ENCODE results near the gene TNS1. TPM values are rescaled to one million over a fixed set of nuclear protein-coding genes. Genes with fewer than 3 reads are reported as not detected.
A peak's percentile ranks its signal among the peaks of the same experiment; 100 is the strongest.

The TNS1 gene
- polyA plus RNA-seq, 3 donors = 0.26 to 1.6 (median 1.5) TPM

- Histone ChIP-seq H3K36me3 (replicated peaks in 1 of 2; ENCODE audit: control insufficient read depth in 1 of 2, insufficient read depth in 2 of 2, low read length in 2 of 2) (no peaks in the 10 kb centered on the region), H3K9ac (ENCODE audit: insufficient read depth, low read length, poor library complexity, severe bottlenecking) (no peak overlapping the region), H3K9me3 (replicated peaks in 1 of 2; ENCODE audit: control insufficient read depth in 1 of 2, insufficient read depth in 1 of 2, low read length in 2 of 2) (no peaks in the 10 kb centered on the region), H3K4me2 (replicated peaks; ENCODE audit: extremely low read depth, low read length, poor library complexity, severe bottlenecking) (no peak overlapping the region), H3K79me2 (ENCODE audit: insufficient read depth, low read length) (no peaks in the 10 kb centered on the region), H3K27me3 (ENCODE audit: control insufficient read depth in 2 of 2, insufficient read depth in 2 of 2, low read length in 2 of 2) (no peaks in the 10 kb centered on the region), H3K4me3 (replicated peaks in 1 of 3; ENCODE audit: low read depth in 2 of 3, low read length in 3 of 3) (no peak overlapping the region), H3K27ac (ENCODE audit: low read depth in 1 of 2, low read length in 2 of 2) (no peak overlapping the region), H2AFZ (ENCODE audit: insufficient read depth, low read depth, low read length, poor library complexity, severe bottlenecking) (no peak overlapping the region), H3K4me1 (ENCODE audit: control insufficient read depth in 1 of 2, insufficient read depth in 2 of 2, low read length in 2 of 2) (peaks cover 4 to 7% of the 10 kb centered on the region in 2 donors), H4K20me1 (ENCODE audit: insufficient read depth, low read length) (no peaks in the 10 kb centered on the region)
- Mint-ChIP-seq H3K4me1 (peaks cover 8% of the 10 kb centered on the region), H3K27ac (peak overlapping the region in 1 of 7 donors; percentile 10), H3K4me3 (no peak overlapping the region), H3K36me3 (peaks cover 1 to 3% of the 10 kb centered on the region in 2 donors), H3K9me3 (no peaks in the 10 kb centered on the region), H3K27me3 (ENCODE audit: low read depth in 3 of 3) (peaks cover 1 to 5% (median 1%) of the 10 kb centered on the region in 3 donors)
- DNase-seq = no peak
- 96% methylated on average over 7 of the region's 11 CpGs for WGBS (ENCODE audit: insufficient coverage)
- intact Hi-C loops (cut with micrococcal nuclease) = no loop called here
- no peak for TF ChIP-seq CTCF (IDR thresholded peaks at IDR 0.05)
Measured at GRCh38 chr2:217951521-217952247, 51.1 kb downstream of the TNS1 start.

GRCh38 chr2:217951091-217951490 lies 51.7 kb downstream of the TNS1 start:
- no peaks in the 10 kb centered on the region for H3K79me2 ChIP-seq (ENCODE audit: insufficient read depth, low read length)
- H3K27me3 ChIP-seq (ENCODE audit: control insufficient read depth in 2 of 2, insufficient read depth in 2 of 2, low read length in 2 of 2) = no peaks in the 10 kb centered on the region
- no peak overlapping the region for H3K27ac Mint-ChIP-seq
- no peak overlapping the region for H3K4me3 ChIP-seq (replicated peaks in 1 of 3; ENCODE audit: low read depth in 2 of 3, low read length in 3 of 3)
- H3K4me3 Mint-ChIP-seq = no peak overlapping the region
- DNase-seq = no peak
- H4K20me1 ChIP-seq (ENCODE audit: insufficient read depth, low read length) = no peaks in the 10 kb centered on the region
- H3K9ac ChIP-seq (ENCODE audit: insufficient read depth, low read length, poor library complexity, severe bottlenecking) = no peak overlapping the region
- no peaks in the 10 kb centered on the region for H3K36me3 ChIP-seq (replicated peaks in 1 of 2; ENCODE audit: control insufficient read depth in 1 of 2, insufficient read depth in 2 of 2, low read length in 2 of 2)
- H2AFZ ChIP-seq (ENCODE audit: insufficient read depth, low read depth, low read length, poor library complexity, severe bottlenecking) = no peak overlapping the region
- WGBS (ENCODE audit: insufficient coverage) = 97% methylated on average over 3 of the region's 4 CpGs
- peaks cover 3 to 4% of the 10 kb centered on the region in 2 donors for H3K36me3 Mint-ChIP-seq
- peaks cover 4 to 7% of the 10 kb centered on the region in 2 donors for H3K4me1 ChIP-seq (ENCODE audit: control insufficient read depth in 1 of 2, insufficient read depth in 2 of 2, low read length in 2 of 2)
- peaks cover 8% of the 10 kb centered on the region for H3K4me1 Mint-ChIP-seq
- H3K27ac ChIP-seq (ENCODE audit: low read depth in 1 of 2, low read length in 2 of 2) = no peak overlapping the region
- no peak for TF ChIP-seq CTCF (IDR thresholded peaks at IDR 0.05)
- H3K9me3 ChIP-seq (replicated peaks in 1 of 2; ENCODE audit: control insufficient read depth in 1 of 2, insufficient read depth in 1 of 2, low read length in 2 of 2) = no peaks in the 10 kb centered on the region
- intact Hi-C loops (cut with micrococcal nuclease) = no loop called here
- H3K27me3 Mint-ChIP-seq (ENCODE audit: low read depth in 3 of 3) = peaks cover 1 to 3% (median 2%) of the 10 kb centered on the region in 3 donors
- H3K4me2 ChIP-seq (replicated peaks; ENCODE audit: extremely low read depth, low read length, poor library complexity, severe bottlenecking) = no peak overlapping the region
- H3K9me3 Mint-ChIP-seq = no peaks in the 10 kb centered on the region

Data from CD14-positive monocyte (primary cell).